Thyroid gland (tissue), 4 donors: ENCODE data around the gene TBX18. TPM values are rescaled to one million over a fixed set of nuclear protein-coding genes. Genes with fewer than 3 reads are reported as not detected.

Source experiments
- DNase-seq, 2 donors: peaks; one replicate each; pipeline ENCODE4 v3.0.0-alpha.2; 2019
- H3K27ac ChIP-seq, 3 donors: fragments of 200-600 bp; sonication (generic); 1 replicate in 2 of 3; 2 replicates in 1 of 3; pipeline ENCODE4 v1.5.1; 2016 to 2019; ENCODE audit warnings: mild to moderate bottlenecking in 1 of 3, moderate library complexity in 1 of 3
- H3K27me3 ChIP-seq: fragments of 200-600 bp; sonication (generic); one replicate; pipeline ENCODE4 v1.5.1; 2019
- H3K36me3 ChIP-seq, 2 donors: fragments of 200-600 bp; sonication (generic); one replicate each; pipeline ENCODE4 v1.5.1; 2016 to 2019
- H3K4me1 ChIP-seq, 2 donors: fragments of 200-600 bp; sonication (generic); one replicate each; pipeline ENCODE4 v1.5.1; 2017 to 2019
- H3K4me3 ChIP-seq, 3 donors: fragments of 200-600 bp; sonication (generic); replicated peaks in 1 of 3; 1 replicate in 2 of 3; 2 replicates in 1 of 3; pipeline ENCODE4 v1.5.1; 2016; ENCODE audit warnings: mild to moderate bottlenecking in 1 of 3
- H3K9me3 ChIP-seq: fragments of 200-600 bp; sonication (generic); one replicate; pipeline ENCODE4 v1.5.1; 2017
- POLR2A ChIP-seq, 2 donors: fragments of 450-650 bp; IDR thresholded peaks; one replicate each; pipeline ENCODE4 v1.6.1; 2017; ENCODE audit warnings: antibody characterized with exemption in 2 of 2, mild to moderate bottlenecking in 2 of 2, moderate library complexity in 1 of 2
- WGBS, 2 donors: methylation state at CpG; one replicate each; pipeline ENCODE4 v1.1.5; 2017; 5-methylcytosine and 5-hydroxymethylcytosine counted together
- intact Hi-C: fragments of 100-400 bp; cut with DNase I; formaldehyde crosslinking; loops from one replicate; pipeline ENCODE4 v1.15.1; 2023
- total RNA-seq, 4 donors: library from RNA; depleted of rRNA; stranded (reverse); fragments of >200 nt; gene quantifications; one replicate each; pipeline ENCODE4 v1.2.3, GENCODE V29; 2016
- TF ChIP-seq, protein P1 (sequence below), 6 experiments: fragments of 200-600 bp in 3 of 6; fragments of 450-650 bp in 3 of 6; sonication (generic) in 3 of 6; IDR thresholded peaks; one replicate each; pipeline ENCODE4 v1.5.1; 2016 to 2019; ENCODE audit warnings: antibody characterized with exemption in 6 of 6, mild to moderate bottlenecking in 2 of 6, inconsistent platforms in 1 of 6, moderate library complexity in 1 of 6

Gene TBX18
- total RNA-seq, 4 donors from 2014 or later: 1.3 to 7.5 (median 4.9) TPM

DNA sequence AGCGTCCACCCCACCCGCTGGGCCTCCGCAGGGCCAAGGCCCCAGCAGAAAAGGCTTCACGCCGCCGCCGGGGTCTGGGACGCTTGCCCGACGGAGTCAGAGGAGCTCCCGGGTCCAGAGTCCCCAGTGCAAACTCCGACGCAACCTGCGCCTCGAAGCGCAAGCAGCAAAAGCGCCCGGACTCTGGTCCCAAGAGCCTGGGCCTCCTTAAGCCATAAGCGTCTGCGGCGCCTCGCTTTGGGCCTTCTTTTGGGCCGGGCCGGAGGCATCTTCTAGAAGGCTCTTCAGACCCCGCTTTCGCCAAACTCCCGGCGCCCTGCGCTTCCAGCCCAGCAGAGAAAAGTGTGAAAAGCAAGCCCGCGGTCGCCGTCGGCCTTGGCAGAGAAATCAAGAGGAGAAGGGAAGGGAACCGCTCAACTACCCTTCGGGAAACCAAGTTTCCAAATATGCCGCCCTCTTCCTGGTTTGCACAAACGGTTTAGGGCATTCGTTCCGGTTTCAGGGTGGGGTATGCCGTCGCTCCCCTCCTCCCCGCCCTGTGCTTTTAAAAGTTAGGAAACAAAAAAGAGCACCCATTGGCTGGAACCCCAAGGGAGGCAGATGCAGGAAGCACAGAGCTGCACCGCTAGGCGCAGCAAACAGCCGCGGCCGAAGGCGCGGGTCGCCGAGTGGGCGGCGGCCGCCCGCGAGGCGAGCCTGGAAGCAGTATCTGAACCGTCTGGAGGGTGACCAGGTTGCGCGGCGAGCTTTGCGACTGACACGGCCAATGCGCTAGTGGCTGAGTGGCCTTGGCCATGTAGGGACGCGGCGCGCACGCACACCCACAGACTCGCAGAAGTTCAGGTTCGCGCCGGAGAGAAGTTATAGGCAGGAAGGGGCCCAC is 1.2 kb downstream of the TBX18 start:
- H3K27me3 ChIP-seq: peaks cover 16% of the 10 kb centered on the region
- H3K4me1 ChIP-seq: peaks cover 5% of the 10 kb centered on the region in 2 donors
- WGBS, 2 donors: 3% methylated on average over 28 to 46 of the region's 74 CpGs
- H3K4me3 ChIP-seq: peak overlapping the region in 2 of 3 donors; percentile 6 to 31
- no peaks in the 10 kb centered on the region for H3K9me3 ChIP-seq
- TF ChIP-seq POLR2A (IDR thresholded peaks at IDR 0.05): no peak
- TF ChIP-seq, protein P1, sequence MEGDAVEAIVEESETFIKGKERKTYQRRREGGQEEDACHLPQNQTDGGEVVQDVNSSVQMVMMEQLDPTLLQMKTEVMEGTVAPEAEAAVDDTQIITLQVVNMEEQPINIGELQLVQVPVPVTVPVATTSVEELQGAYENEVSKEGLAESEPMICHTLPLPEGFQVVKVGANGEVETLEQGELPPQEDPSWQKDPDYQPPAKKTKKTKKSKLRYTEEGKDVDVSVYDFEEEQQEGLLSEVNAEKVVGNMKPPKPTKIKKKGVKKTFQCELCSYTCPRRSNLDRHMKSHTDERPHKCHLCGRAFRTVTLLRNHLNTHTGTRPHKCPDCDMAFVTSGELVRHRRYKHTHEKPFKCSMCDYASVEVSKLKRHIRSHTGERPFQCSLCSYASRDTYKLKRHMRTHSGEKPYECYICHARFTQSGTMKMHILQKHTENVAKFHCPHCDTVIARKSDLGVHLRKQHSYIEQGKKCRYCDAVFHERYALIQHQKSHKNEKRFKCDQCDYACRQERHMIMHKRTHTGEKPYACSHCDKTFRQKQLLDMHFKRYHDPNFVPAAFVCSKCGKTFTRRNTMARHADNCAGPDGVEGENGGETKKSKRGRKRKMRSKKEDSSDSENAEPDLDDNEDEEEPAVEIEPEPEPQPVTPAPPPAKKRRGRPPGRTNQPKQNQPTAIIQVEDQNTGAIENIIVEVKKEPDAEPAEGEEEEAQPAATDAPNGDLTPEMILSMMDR (IDR thresholded peaks at IDR 0.05): no peak
- peak overlapping the region; percentile 53 to 62 (median 61) for H3K27ac ChIP-seq
- H3K36me3 ChIP-seq: no peaks in the 10 kb centered on the region
- DNase-seq: no peak
- intact Hi-C loops: no loop called here

DNA sequence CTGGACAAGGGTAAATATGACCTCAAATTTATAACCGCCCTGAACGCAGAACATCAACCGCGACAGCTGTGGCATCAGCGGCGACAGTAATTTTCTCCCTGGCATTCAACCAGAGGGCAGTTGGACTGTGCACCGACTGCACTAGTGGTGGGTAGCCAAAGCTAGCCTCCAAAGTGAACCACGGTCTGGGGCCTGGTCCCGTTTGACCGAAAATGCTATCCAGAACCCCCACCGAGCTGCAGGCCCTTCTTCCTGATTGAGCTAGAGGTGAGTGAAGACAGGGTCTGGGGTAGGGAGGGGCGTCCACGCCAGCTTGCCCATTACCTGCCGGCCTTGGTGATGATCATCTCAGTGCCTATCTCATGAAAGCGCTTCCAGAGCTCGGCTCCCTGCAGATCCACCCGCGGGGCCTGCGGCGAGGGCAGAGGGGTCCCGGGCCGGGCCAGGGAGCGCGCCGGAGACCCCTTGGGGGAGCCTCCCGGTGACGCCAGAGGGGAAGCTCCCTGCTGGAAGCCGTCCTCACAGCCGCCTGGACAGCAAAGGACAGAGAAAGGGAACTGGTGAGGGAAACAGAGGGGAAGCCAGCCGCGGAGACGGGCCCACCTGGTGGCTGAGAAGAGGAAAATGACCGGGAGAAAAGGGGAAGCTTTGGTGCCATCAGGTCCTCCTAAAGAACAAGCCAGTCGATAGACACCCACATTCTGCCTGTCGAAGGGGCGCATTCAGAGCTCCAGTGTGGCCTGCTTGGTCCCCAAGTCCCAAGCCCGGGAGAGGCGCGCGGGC is 2.0 kb downstream of the TBX18 start:
- peak overlapping the region in 1 of 3 donors; percentile 31 for H3K4me3 ChIP-seq
- H3K36me3 ChIP-seq: no peaks in the 10 kb centered on the region
- H3K4me1 ChIP-seq: peaks cover 5% of the 10 kb centered on the region in 2 donors
- intact Hi-C loops: no loop called here
- TF ChIP-seq POLR2A (IDR thresholded peaks at IDR 0.05): no peak
- TF ChIP-seq, protein P1 (IDR thresholded peaks at IDR 0.05): no peak
- H3K27ac ChIP-seq: peak overlapping the region; percentile 53 to 62 (median 61)
- no peak for DNase-seq
- WGBS, 2 donors: 5 to 7% methylated on average over 33 to 34 of the region's 40 CpGs
- H3K27me3 ChIP-seq: peaks cover 11% of the 10 kb centered on the region
- H3K9me3 ChIP-seq: no peaks in the 10 kb centered on the region

DNA sequence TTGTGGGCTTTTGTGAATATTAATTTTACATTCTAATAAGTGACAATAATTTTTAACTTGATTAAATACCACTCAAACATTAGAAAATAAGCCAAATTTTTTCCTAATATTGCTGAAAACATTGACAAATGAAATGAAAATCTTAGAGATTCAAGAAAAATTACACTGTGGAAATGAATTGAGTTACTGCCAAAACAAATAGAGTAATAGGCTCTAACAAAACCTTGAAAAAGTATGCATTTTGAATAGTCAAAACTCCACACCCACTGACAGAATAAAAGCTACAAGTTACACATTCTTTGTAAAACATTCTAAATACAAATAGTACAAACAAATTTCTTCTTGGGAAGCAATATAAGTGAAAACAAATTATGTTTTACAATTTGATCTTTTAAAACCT is 5.9 kb downstream of the TBX18 start:
- Histone ChIP-seq H3K9me3 (no peaks in the 10 kb centered on the region), H3K4me3 (no peak overlapping the region), H3K36me3 (no peaks in the 10 kb centered on the region), H3K27me3 (no peaks in the 10 kb centered on the region), H3K27ac (no peak overlapping the region), H3K4me1 (peaks cover 0 to 5% of the 10 kb centered on the region in 2 donors)
- TF ChIP-seq, protein P1 (IDR thresholded peaks at IDR 0.05): no peak
- TF ChIP-seq POLR2A (IDR thresholded peaks at IDR 0.05): no peak
- intact Hi-C loops: no loop called here
- DNase-seq: no peak

DNA sequence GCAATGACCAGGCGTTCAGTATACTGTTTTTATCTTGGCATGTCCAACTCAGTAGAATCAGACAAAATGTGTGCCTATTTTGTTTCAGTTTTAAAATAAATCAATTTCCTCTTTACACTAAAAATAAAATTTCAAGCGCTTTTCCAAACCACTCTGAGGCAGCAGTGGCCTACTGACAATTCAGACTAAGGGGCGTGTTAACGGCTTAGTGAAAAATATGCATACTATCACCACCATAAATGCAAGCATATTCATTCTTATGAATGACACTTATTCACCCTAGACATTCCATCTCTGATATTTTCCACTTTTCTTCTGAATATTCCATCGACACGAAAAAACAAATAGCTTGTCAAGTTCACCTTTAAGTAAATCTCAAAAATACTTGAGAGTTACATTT is 7.5 kb downstream of the TBX18 start:
- TF ChIP-seq POLR2A (IDR thresholded peaks at IDR 0.05): no peak
- TF ChIP-seq, protein P1 (IDR thresholded peaks at IDR 0.05): no peak
- Histone ChIP-seq H3K36me3 (no peaks in the 10 kb centered on the region), H3K27me3 (no peaks in the 10 kb centered on the region), H3K4me3 (no peak overlapping the region), H3K4me1 (no peaks in the 10 kb centered on the region), H3K9me3 (no peaks in the 10 kb centered on the region), H3K27ac (no peak overlapping the region)
- intact Hi-C loops: no loop called here
- no peak for DNase-seq
- 83 to 90% methylated on average over 6 of the region's 6 CpGs for whole genome bisulfite sequencing, 2 donors

DNA sequence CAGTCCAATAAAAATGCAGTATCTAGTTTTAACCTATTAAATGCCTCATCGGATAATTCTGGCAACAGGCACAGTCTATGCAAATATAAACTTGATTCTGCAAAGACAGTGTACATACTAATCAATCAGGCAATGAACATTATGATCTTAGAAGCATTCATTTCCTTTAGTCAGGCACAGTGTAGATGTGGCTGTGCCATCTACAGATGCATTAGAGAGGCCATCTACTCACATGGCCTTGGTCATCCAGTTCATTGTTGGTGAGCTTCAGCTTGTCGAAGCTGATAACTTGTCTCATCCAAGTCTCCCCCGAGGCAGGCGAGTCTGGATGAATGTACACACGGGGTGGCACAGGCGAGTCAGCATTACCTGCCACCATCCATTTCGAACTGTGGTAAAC is 7.9 kb downstream of the TBX18 start:
- Histone ChIP-seq H3K27ac (no peak overlapping the region), H3K9me3 (no peaks in the 10 kb centered on the region), H3K4me3 (no peak overlapping the region), H3K36me3 (no peaks in the 10 kb centered on the region), H3K4me1 (no peaks in the 10 kb centered on the region), H3K27me3 (no peaks in the 10 kb centered on the region)
- no peak for DNase-seq
- intact Hi-C loops: no loop called here
- WGBS, 2 donors: 82 to 86% methylated on average over 7 of the region's 7 CpGs
- TF ChIP-seq POLR2A (IDR thresholded peaks at IDR 0.05): no peak
- TF ChIP-seq, protein P1 (IDR thresholded peaks at IDR 0.05): no peak
